Esophagus squamous epithelium (tissue), 5 donors: ENCODE measurements around the gene SIAH3. TPM values are rescaled to one million over a fixed set of nuclear protein-coding genes. Genes with fewer than 3 reads are reported as not detected.

Source experiments
- DNase-seq: peaks from one replicate; lab custom pipeline; 2025; lab: John Stamatoyannopoulos, UW
- H3K27ac ChIP-seq, 4 donors: fragments of 200-600 bp; sonication (generic); one replicate each; pipeline ENCODE4 v1.5.1; 2016 to 2019; ENCODE audit warnings: mild to moderate bottlenecking in 1 of 4
- H3K27me3 ChIP-seq, 4 donors: fragments of 200-600 bp; sonication (generic); 1 replicate in 3 of 4; 2 replicates in 1 of 4; pipeline versions ENCODE4 v1.5.1 to v1.6.0; 2017 to 2021; ENCODE audit warnings: antibody characterized with exemption in 1 of 4
- H3K36me3 ChIP-seq, 3 donors: fragments of 200-600 bp; sonication (generic); one replicate each; pipeline ENCODE4 v1.5.1; 2016 to 2019
- H3K4me1 ChIP-seq, 3 donors: fragments of 200-600 bp; sonication (generic); one replicate each; pipeline ENCODE4 v1.5.1; 2017 to 2019
- H3K4me3 ChIP-seq, 4 donors: fragments of 200-600 bp; sonication (generic); 1 replicate in 3 of 4; 2 replicates in 1 of 4; pipeline ENCODE4 v1.5.1; 2016 to 2019; ENCODE audit warnings: mild to moderate bottlenecking in 2 of 4, moderate library complexity in 1 of 4
- H3K9me3 ChIP-seq, 3 donors: fragments of 200-600 bp; sonication (generic); one replicate each; pipeline ENCODE4 v1.5.1; 2016 to 2019
- CTCF ChIP-seq, 6 experiments: fragments of 450-650 bp in 4 of 6; fragments of 200-600 bp in 2 of 6; sonication (generic) in 2 of 6; IDR thresholded peaks; one replicate each; pipeline ENCODE4 v1.5.1; 2016 to 2019; ENCODE audit warnings: antibody characterized with exemption in 6 of 6, mild to moderate bottlenecking in 4 of 6, moderate library complexity in 4 of 6
- POLR2A ChIP-seq, 4 donors: fragments of 450-650 bp; IDR thresholded peaks; one replicate each; pipeline ENCODE4 v1.6.1; 2017; ENCODE audit warnings: antibody characterized with exemption in 4 of 4, mild to moderate bottlenecking in 4 of 4, moderate library complexity in 3 of 4
- WGBS, 2 donors: methylation state at CpG; one replicate each; pipeline ENCODE4 v1.1.5; 2018; 5-methylcytosine and 5-hydroxymethylcytosine counted together
- intact Hi-C: fragments of 100-400 bp; cut with DNase I; formaldehyde crosslinking; loops from one replicate; pipeline ENCODE4 v1.15.0; 2022
- small RNA-seq, 4 donors: library from RNA; depleted of rRNA; stranded (forward); fragments of <200 nt; gene quantifications; one replicate each; pipeline ENCODE3, GENCODE V24; 2016
- total RNA-seq, 4 donors: library from RNA; depleted of rRNA; stranded (reverse); fragments of >200 nt; gene quantifications; one replicate each; pipeline ENCODE4 v1.1.0, GENCODE V29; 2016
- donor health status: DM: yes; HTN: yes; CAD: no.

SIAH3 gene
- total RNA-seq, 4 donors from 2014 or later = 0.09 TPM; not detected in 3

GRCh38 chr13:45731455-45731854 lies 120.1 kb downstream of the SIAH3 start:
- TF ChIP-seq POLR2A (IDR thresholded peaks at IDR 0.05) = no peak
- TF ChIP-seq CTCF (IDR thresholded peaks at IDR 0.05) = no peak
- intact Hi-C loops = no loop called here
- Histone ChIP-seq H3K4me3 (no peak overlapping the region), H3K27me3 (peaks cover 0 to 5% (median 0%) of the 10 kb centered on the region in 4 donors), H3K36me3 (no peaks in the 10 kb centered on the region), H3K4me1 (no peaks in the 10 kb centered on the region), H3K27ac (no peak overlapping the region), H3K9me3 (no peaks in the 10 kb centered on the region)
- WGBS, 2 donors = 55 to 93% methylated on average over 3 of the region's 3 CpGs
- no peak for DNase-seq

GRCh38 chr13:45728759-45729158 lies 122.8 kb downstream of the SIAH3 start:
- H3K4me3 ChIP-seq = no peak overlapping the region
- intact Hi-C loops = no loop called here
- no peaks in the 10 kb centered on the region for H3K4me1 ChIP-seq
- no peak overlapping the region for H3K27ac ChIP-seq
- no peaks in the 10 kb centered on the region for H3K36me3 ChIP-seq
- no peaks in the 10 kb centered on the region for H3K27me3 ChIP-seq
- no peaks in the 10 kb centered on the region for H3K9me3 ChIP-seq
- WGBS, 2 donors = 70 to 88% methylated on average over 6 of the region's 6 CpGs
- TF ChIP-seq CTCF (IDR thresholded peaks at IDR 0.05) (no peak), POLR2A (IDR thresholded peaks at IDR 0.05) (no peak)
- DNase-seq = no peak

Small RNA genes lying within 50 kb of the gene (small RNA-seq; reads per million reads assigned to genes)
- 0 reads per million in 4 donors for gene RF00017

Other genes with a start within 250 kb of the SIAH3 start
- gene ERICH6B, start 236.0 kb downstream of the SIAH3 start, total RNA-seq = not detected
- not detected for gene CBY2, start 149.4 kb downstream of the SIAH3 start, total RNA-seq
- gene ZC3H13, start 201.0 kb upstream of the SIAH3 start, total RNA-seq = 10 to 100 TPM; 12.4 to 28.8 (median 15.3) TPM